ENCODE measurements around the gene CUL9. TPM values are rescaled to one million over a fixed set of nuclear protein-coding genes. Genes with fewer than 3 reads are reported as not detected.

CUL9 gene
- total and polyA plus RNA-seq, 4 donors, result 6.5 to 21.8 (median 7.5) TPM

GRCh38 chr6:43248791-43249190 is 66.8 kb downstream of the CUL9 start:
- H3K4me3 ChIP-seq (ENCODE audit: low read depth in 1 of 3, low read length in 3 of 3), result no peak overlapping the region
- no peak overlapping the region for H3K9ac ChIP-seq (ENCODE audit: low read depth in 1 of 2, low read length in 2 of 2)
- H3K27me3 ChIP-seq (ENCODE audit: control insufficient read depth in 4 of 4, insufficient read depth in 4 of 4, low read length in 3 of 4), result peaks cover 0 to 7% (median 0%) of the 10 kb centered on the region in 4 donors
- no peak overlapping the region for H3K27ac ChIP-seq (ENCODE audit: low read depth in 1 of 2, low read length in 2 of 2)
- no peaks in the 10 kb centered on the region for H3K36me3 ChIP-seq (ENCODE audit: control insufficient read depth in 4 of 4, insufficient read depth in 3 of 4, low read depth in 1 of 4, low read length in 3 of 4)
- no peak for DNase-seq (ENCODE audit: low spot score)
- H3K4me1 ChIP-seq (ENCODE audit: control insufficient read depth in 4 of 4, insufficient read depth in 4 of 4, low read length in 3 of 4), result peaks cover 2 to 12% (median 9%) of the 10 kb centered on the region in 4 donors
- TF ChIP-seq YY1 (IDR thresholded peaks at IDR 0.05), result no peak
- no peak for TF ChIP-seq HNF4A (conservative IDR thresholded peaks at IDR 0.05)
- no peak for TF ChIP-seq JUND (IDR thresholded peaks at IDR 0.05)
- no peak for TF ChIP-seq CTCF (IDR thresholded peaks at IDR 0.05; ENCODE audit: low read depth, low read length, missing input control)
- TF ChIP-seq EGR1 (IDR thresholded peaks at IDR 0.05; ENCODE audit: low read depth in 2 of 2), result no peak
- no peak for TF ChIP-seq NR2F2 (IDR thresholded peaks at IDR 0.05)
- TF ChIP-seq RAD21 (IDR thresholded peaks at IDR 0.05), result no peak
- TF ChIP-seq SP1 (IDR thresholded peaks at IDR 0.05), result no peak
- H3K9me3 ChIP-seq (ENCODE audit: control insufficient read depth in 4 of 4, low read length in 3 of 4), result no peaks in the 10 kb centered on the region

- Histone ChIP-seq H3K4me3 (ENCODE audit: low read depth in 1 of 3, low read length in 3 of 3) (no peak overlapping the region), H3K27me3 (ENCODE audit: control insufficient read depth in 4 of 4, insufficient read depth in 4 of 4, low read length in 3 of 4) (no peaks in the 10 kb centered on the region), H3K36me3 (ENCODE audit: control insufficient read depth in 4 of 4, insufficient read depth in 3 of 4, low read depth in 1 of 4, low read length in 3 of 4) (no peaks in the 10 kb centered on the region), H3K9ac (ENCODE audit: low read depth in 1 of 2, low read length in 2 of 2) (no peak overlapping the region), H3K27ac (ENCODE audit: low read depth in 1 of 2, low read length in 2 of 2) (no peak overlapping the region), H3K4me1 (ENCODE audit: control insufficient read depth in 4 of 4, insufficient read depth in 4 of 4, low read length in 3 of 4) (peaks cover 2 to 12% (median 9%) of the 10 kb centered on the region in 4 donors), H3K9me3 (ENCODE audit: control insufficient read depth in 4 of 4, low read length in 3 of 4) (no peaks in the 10 kb centered on the region)
- WGBS, result 12% methylated on average over 8 of the region's 8 CpGs
- TF ChIP-seq TAF1 (conservative IDR thresholded peaks at IDR 0.05) (no peak), HNF4A (conservative IDR thresholded peaks at IDR 0.05) (no peak), RAD21 (IDR thresholded peaks at IDR 0.05) (no peak), ATF3 (IDR thresholded peaks at IDR 0.05) (no peak), JUND (IDR thresholded peaks at IDR 0.05) (no peak), CTCF (IDR thresholded peaks at IDR 0.05; ENCODE audit: low read depth, low read length, missing input control) (no peak), YY1 (IDR thresholded peaks at IDR 0.05) (no peak), FOXA2 (IDR thresholded peaks at IDR 0.05) (no peak), HNF4G (IDR thresholded peaks at IDR 0.05) (no peak)
- DNase-seq (ENCODE audit: low spot score), result no peak
Observed at GRCh38 chr6:43250992-43251373, 69.0 kb downstream of the CUL9 start.

- H3K27me3 ChIP-seq (ENCODE audit: control insufficient read depth in 4 of 4, insufficient read depth in 4 of 4, low read length in 3 of 4), result no peaks in the 10 kb centered on the region
- 92% methylated on average over 11 of the region's 11 CpGs for WGBS
- H3K27ac ChIP-seq (ENCODE audit: low read depth in 1 of 2, low read length in 2 of 2), result no peak overlapping the region
- TF ChIP-seq ZBTB33 (IDR thresholded peaks at IDR 0.05) (no peak), ATF3 (IDR thresholded peaks at IDR 0.05) (no peak), EGR1 (IDR thresholded peaks at IDR 0.05; ENCODE audit: low read depth in 2 of 2) (no peak)
- no peak for DNase-seq (ENCODE audit: low spot score)
- no peaks in the 10 kb centered on the region for H3K9me3 ChIP-seq (ENCODE audit: control insufficient read depth in 4 of 4, low read length in 3 of 4)
- H3K36me3 ChIP-seq (ENCODE audit: control insufficient read depth in 4 of 4, insufficient read depth in 3 of 4, low read depth in 1 of 4, low read length in 3 of 4), result no peaks in the 10 kb centered on the region
- no peak overlapping the region for H3K4me3 ChIP-seq (ENCODE audit: low read depth in 1 of 3, low read length in 3 of 3)
- H3K9ac ChIP-seq (ENCODE audit: low read depth in 1 of 2, low read length in 2 of 2), result no peak overlapping the region
- no peaks in the 10 kb centered on the region for H3K4me1 ChIP-seq (ENCODE audit: control insufficient read depth in 4 of 4, insufficient read depth in 4 of 4, low read length in 3 of 4)
Observed at GRCh38 chr6:43253401-43253800, 71.4 kb downstream of the CUL9 start.
